IPS DF 19.7 (cell line): ENCODE results near the gene CADM1.

Experiments used
- DNase-seq: peaks from one replicate; pipeline ENCODE4 v3.0.0-alpha.2; 2013; ENCODE audit warnings: low read depth, low spot score

The CADM1 gene

GRCh38 chr11:115183136-115183535 is 321.1 kb downstream of the CADM1 start:
- no peak for DNase-seq

DNA sequence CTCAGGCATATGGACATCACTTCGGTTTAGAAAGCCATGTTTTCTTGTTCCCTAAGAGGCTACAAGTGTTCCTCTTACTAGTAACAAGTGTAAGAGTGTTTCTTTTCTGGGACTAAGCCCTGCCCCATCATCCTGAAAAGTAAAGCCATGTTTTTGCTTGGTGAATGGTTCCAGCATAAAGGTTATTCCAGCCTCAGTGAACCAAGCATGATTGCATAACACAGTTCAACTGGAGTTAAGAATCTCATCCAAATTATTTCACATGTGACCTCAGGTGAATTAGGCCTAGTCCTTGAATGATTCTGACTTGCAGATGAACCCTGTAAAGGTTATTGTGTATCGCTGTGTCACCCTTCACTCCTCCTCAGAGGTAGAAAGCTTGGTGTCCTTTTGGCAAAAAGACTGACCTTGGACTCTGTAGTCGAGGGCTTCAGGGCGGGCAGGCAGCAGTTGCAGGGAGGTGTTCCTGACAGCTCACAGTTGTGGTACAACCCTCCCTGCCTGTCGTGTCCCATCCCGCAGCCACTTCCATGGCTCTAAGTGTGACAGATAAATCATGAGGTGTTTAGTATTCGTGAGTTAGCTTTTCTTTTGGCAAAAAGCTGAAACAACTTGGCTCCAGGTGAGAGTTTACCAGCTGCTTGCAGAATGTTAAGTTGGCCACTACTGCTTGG is 321.8 kb downstream of the CADM1 start:
- DNase-seq, result no peak

DNA sequence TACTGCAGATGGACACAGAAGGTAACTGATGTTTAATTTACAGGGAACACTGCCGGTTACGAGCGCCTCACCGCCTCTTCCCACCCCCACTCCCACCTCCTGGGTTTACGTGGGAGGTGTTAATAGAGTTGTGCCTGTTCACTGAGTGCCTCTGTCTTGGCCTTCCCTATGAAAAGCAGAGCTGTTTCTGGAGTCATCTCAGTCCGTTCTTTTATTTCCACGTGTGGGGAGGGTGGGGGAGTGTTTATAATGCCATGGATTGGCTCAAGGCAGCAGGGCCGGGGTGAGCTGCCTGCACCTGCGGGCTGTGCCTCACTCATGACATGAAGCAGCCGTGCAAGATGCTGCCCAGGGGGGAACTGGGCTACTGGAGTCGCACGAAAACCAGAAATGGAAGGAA is 322.7 kb downstream of the CADM1 start:
- DNase-seq, result no peak

- no peak for DNase-seq
Observed at GRCh38 chr11:115180272-115180671, 323.9 kb downstream of the CADM1 start.

DNA sequence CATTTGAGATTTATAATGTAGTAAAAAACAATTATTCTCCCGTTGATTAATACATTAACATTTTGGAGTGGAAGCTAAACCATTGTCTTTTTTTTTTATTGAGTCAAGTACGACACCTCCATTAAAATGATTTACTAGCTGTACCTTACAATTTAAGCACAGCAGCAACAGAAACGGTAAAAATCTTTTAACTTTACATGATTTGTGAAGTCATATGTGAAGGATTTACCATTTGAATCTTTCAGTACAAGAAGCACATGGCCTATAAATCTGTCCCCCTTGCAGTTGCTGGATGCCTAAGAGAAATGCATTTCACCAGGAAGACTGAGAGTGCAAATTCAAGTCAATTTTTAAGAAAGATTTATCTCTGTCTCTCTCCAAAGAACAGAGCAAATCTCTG is 324.6 kb downstream of the CADM1 start:
- DNase-seq, result no peak

GRCh38 chr11:115178705-115179104 is 325.5 kb downstream of the CADM1 start:
- DNase-seq, result no peak

GRCh38 chr11:115173136-115173535 is 331.1 kb downstream of the CADM1 start:
- DNase-seq, result no peak

GRCh38 chr11:115170133-115170815 is 333.9 kb downstream of the CADM1 start:
- DNase-seq, result no peak

DNA sequence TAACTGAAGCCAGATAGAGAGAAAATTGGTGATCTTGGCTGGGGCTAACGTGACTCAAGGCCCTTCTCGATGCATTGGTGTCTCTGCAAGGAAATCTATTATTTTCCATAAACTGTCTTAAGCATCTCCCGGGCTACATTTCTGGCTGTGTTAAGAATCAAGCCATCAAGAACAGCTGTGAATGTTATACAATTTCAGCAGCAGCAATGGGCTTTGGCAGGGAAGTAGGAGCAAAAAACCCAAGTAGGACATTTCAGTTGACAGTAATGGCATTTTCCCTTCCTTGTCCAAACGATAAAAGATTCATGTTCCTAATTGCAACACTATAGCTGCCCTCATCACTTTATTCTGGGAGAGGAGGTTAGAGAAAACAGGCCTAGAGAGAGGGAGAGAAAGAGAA is 335.0 kb downstream of the CADM1 start:
- no peak for DNase-seq

GRCh38 chr11:115168686-115169085 is 335.5 kb downstream of the CADM1 start:
- no peak for DNase-seq

DNA sequence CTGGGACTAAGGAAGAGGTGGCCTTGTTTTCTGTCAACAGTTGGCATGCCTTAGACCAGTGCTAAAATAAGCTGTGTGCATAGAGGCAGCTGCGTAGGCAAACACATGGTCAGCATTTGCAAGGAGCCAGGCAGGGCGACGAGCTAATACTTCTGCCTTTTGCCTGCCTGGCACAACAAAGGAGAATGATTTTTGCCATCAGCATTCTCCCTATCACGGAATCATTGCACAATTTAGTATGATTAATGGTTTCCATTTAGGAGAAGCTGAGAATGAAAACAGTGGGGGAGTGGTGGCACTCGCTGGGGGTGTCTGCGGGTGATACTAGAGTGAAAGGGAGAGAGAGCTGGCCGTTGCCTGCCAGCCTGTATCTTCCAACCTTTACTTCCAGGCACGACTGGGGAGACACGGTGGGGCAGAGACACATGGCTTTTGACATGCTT is 336.0 kb downstream of the CADM1 start:
- DNase-seq, result no peak

DNA sequence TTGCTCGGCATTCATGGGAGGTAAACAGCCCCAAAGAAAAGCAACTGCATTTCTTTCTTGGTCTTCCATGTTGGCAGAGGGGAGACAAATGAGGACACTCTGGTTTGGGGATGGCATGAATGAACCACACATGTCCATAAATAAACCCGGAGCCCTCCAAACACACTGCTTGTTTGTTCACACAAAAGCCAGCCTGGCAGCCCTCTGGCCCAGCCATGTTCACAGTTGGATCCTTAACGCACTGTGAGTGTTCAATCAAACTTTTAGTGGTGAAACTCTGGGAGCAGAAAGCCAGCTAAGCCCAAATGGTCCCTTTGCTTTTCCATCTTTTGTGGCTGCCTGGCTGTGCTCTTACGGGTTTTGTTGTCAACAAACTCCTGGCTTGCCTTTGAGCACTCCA is 336.8 kb downstream of the CADM1 start:
- no peak for DNase-seq

DNA sequence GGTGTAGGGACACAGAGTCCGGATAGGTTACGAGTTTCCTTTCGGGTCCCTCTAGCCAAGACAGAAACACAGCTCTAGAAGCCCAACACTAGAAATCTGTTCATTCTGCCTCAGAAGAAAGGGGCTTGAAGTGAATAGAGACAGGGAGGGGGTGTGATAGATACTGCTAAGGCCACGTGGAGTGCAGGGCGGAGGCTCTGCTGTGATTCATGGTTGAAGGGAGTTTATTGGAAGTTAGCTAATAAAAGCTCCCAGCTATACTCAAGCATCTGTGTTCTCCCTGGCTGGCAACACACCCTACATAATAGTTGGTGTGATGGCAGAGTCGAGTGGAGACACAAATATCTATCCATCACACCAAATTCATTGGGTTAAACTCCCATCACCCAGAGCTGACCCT is 337.4 kb downstream of the CADM1 start:
- DNase-seq, result no peak

DNA sequence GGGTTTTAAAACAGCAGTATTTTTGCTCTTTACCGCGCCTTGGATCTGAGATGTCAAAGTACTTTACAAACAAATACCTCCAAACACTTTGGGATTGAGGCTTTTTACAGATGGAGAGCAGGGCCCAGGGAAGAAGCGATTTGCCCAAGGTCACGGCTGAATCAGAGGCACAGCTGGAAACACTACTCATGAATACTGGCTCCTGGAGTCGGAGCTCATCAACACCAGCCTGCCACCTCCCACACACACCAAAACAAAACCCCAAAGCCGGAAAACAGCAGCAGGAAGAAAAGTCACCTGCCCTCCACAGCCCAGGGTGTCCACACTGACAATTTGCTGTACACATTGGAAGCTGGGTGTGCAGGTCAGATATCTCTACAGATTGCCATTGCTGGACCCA is 339.4 kb downstream of the CADM1 start:
- peak; percentile 78 for DNase-seq

DNA sequence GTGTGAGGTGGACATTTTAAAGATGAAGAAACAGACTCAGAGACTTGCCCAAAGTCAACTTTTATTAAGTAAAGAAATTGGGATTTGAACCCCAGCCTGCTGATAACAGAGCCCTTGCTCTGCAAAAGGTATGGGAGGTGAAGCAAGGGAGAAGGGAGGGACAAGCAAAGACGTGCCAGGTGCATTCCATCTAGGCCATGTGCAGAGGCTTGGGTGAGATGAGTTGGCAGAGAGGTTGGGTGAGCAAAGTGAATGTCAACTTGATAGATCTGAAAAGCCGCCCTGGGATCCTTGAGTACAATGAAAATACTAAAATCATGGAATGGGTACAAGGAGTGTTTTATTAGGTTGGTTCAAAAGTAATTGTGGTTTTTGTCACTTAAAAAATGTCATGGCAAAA is 341.3 kb downstream of the CADM1 start:
- DNase-seq, result no peak

DNA sequence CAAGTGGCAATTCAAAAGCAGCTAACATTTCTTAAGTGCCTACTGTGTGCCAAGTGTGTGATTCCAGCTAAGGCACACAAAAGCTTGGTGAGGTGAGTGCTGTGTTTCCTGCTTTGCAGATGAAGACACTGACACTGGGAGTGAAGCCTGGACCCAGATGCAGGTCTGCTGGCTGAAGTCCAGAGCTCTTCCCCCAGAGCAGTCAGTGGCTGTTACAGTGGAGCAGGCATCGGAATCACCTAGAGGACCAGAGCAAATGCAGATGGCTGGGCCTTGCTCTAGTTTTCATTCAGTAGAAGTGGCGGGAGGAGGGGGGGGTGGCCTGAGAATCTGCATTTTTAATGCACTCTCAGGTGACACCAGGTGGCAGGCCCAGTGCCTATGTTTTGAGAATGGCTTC is 342.3 kb downstream of the CADM1 start:
- DNase-seq, result no peak

GRCh38 chr11:115159207-115159606 is 345.0 kb downstream of the CADM1 start:
- no peak for DNase-seq

- no peak for DNase-seq
Observed at GRCh38 chr11:115158053-115158452, 346.2 kb downstream of the CADM1 start.

DNA sequence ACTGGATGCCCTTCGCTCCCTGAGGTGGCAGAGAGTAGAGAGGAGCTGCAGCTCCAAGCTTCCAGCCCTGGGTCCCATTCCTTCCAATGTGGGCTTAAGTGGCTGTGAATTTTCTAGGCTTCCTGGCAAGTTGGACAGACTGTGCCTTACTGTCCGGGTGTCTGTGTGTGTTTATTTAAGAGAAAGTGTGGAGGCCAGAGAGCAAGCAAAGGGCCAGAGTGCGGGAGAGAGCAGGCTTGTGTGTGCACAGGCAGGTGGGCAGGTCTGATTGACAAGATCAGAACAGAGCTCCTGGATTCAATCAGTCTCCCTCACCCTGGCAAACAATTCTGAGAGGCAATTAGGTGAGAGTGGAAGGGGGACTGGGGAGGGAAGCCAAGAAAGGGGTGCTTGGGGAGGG is 347.0 kb downstream of the CADM1 start:
- no peak for DNase-seq

GRCh38 chr11:115155978-115156377 is 348.2 kb downstream of the CADM1 start:
- no peak for DNase-seq

DNA sequence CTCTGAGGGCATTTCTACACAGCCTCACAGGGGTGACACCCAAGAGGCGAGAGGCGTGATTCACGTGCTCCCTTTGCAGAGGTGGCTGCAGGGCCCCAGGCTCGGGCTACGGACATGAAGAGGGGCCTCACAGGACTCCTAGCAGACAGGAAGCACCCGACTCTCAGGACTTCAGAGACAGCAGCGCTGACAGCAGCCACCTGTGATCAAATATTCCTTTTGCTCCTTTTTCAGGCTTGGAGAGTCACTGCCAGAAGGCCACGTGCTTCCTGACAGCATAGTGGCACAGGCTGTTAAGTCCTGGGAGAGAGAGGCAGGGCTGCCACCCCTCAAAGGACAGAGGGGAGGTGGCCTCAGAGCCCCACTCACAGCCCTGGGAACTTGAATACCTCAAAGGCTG is 348.9 kb downstream of the CADM1 start:
- DNase-seq, result no peak

DNA sequence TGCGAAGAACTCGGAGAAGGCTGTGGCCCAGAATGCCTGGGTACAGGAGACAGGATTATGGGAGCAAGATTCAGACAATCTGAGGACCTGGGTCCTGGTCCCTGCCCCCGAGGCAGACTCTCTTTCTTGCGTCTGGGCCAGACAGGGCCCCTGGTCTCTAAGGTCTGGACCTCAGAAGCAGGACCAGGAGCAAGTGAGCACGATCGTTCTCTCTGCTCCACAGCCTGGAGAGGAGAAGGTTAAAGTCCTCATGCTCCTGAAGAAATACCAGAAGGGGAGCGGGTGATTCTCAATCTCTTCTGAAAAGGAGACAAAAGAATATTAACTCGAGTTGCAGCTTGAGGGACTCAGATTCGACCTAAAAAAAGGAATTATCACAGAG is 349.9 kb downstream of the CADM1 start:
- DNase-seq, result no peak

- no peak for DNase-seq
Observed at GRCh38 chr11:115153731-115154354, 350.4 kb downstream of the CADM1 start.
